GM23338 (cell line): Measurements from ENCODE around the gene SPDYE1. TPM values are rescaled to one million over a fixed set of nuclear protein-coding genes. Genes with fewer than 3 reads are reported as not detected.

Experiments
- ATAC-seq: fragments of 200-7000 bp; cut with Tn5 transposase; 3 replicates; pipeline ENCODE4 v1.9.1; 2020
- DNase-seq: peaks from one replicate; pipeline ENCODE4 v3.0.0-alpha.2; 2015; ENCODE audit warnings: low spot score
- H2AFZ ChIP-seq: fragments of 200-600 bp; sonication (generic); 2 replicates; pipeline ENCODE4 v1.8.0; 2016; ENCODE audit warnings: antibody characterized with exemption, mild to moderate bottlenecking, moderate library complexity
- H3F3A ChIP-seq: fragments of 200-600 bp; sonication (generic); replicated peaks from 2 replicates; pipeline ENCODE4 v1.8.0; 2017; ENCODE audit warnings: antibody characterized with exemption, mixed run types, low read depth
- H3K27ac ChIP-seq: fragments of 200-600 bp; sonication (generic); 2 replicates; pipeline ENCODE4 v1.6.1; 2016; ENCODE audit warnings: low read depth
- H3K27me3 ChIP-seq: fragments of 200-600 bp; sonication (generic); 2 replicates; pipeline ENCODE4 v1.8.0; 2016; ENCODE audit warnings: mild to moderate bottlenecking, mixed run types, moderate library complexity; ENCODE audit not compliant: insufficient read depth
- H3K36me3 ChIP-seq: fragments of 200-600 bp; sonication (generic); 2 replicates; pipeline ENCODE4 v1.8.0; 2016; ENCODE audit warnings: mild to moderate bottlenecking; ENCODE audit not compliant: insufficient read depth
- H3K4me1 ChIP-seq: fragments of 200-600 bp; sonication (generic); 2 replicates; pipeline ENCODE4 v1.8.0; 2016; ENCODE audit warnings: mild to moderate bottlenecking, moderate library complexity; ENCODE audit not compliant: insufficient read depth
- H3K4me2 ChIP-seq: fragments of 200-600 bp; sonication (generic); 2 replicates; pipeline ENCODE4 v1.7.1; 2017; ENCODE audit warnings: mixed run types
- H3K4me3 ChIP-seq: fragments of 200-600 bp; sonication (generic); 2 replicates; pipeline ENCODE4 v1.6.1; 2016; ENCODE audit warnings: mixed run types
- H3K79me2 ChIP-seq: fragments of 200-600 bp; sonication (generic); replicated peaks from 2 replicates; pipeline ENCODE4 v1.8.0; 2017; ENCODE audit warnings: mild to moderate bottlenecking; ENCODE audit not compliant: insufficient read depth
- H3K9me2 ChIP-seq: fragments of 200-600 bp; sonication (generic); 2 replicates; pipeline ENCODE4 v1.8.0; 2017; ENCODE audit not compliant: insufficient read depth
- H4K20me1 ChIP-seq: fragments of 200-600 bp; sonication (generic); replicated peaks from 2 replicates; pipeline ENCODE4 v1.8.0; 2017; ENCODE audit warnings: mild to moderate bottlenecking; ENCODE audit not compliant: insufficient read depth
- H3K27ac Mint-ChIP-seq: 2 replicates; pipeline ENCODE4 v1.8.0; 2020; ENCODE audit warnings: inconsistent platforms, mild to moderate bottlenecking, moderate library complexity, mixed read lengths
- H3K27me3 Mint-ChIP-seq: 3 replicates; pipeline ENCODE4 v1.8.0; 2022; ENCODE audit warnings: low read depth, mild to moderate bottlenecking, moderate library complexity, mixed read lengths, inconsistent platforms; ENCODE audit not compliant: insufficient read depth, poor library complexity
- H3K36me3 Mint-ChIP-seq: 3 replicates; pipeline ENCODE4 v1.8.0; 2021; ENCODE audit warnings: low read depth, mild to moderate bottlenecking, inconsistent platforms, moderate library complexity, mixed read lengths
- H3K4me1 Mint-ChIP-seq: 3 replicates; pipeline ENCODE4 v1.8.0; 2020; ENCODE audit warnings: mild to moderate bottlenecking, inconsistent platforms, mixed read lengths
- H3K4me3 Mint-ChIP-seq: 3 replicates; pipeline ENCODE4 v1.8.0; 2021; ENCODE audit warnings: moderate library complexity, mild to moderate bottlenecking, inconsistent platforms, mixed read lengths
- H3K9me3 Mint-ChIP-seq: 3 replicates; pipeline ENCODE4 v1.8.0; 2020; ENCODE audit warnings: moderate library complexity, mild to moderate bottlenecking, inconsistent platforms, mixed read lengths
- CREB1 ChIP-seq: fragments of 250-450 bp; sonication (Bioruptor Pico); IDR thresholded peaks from 2 replicates; pipeline ENCODE4 v1.5.0; 2020; ENCODE audit warnings: low read depth, mild to moderate bottlenecking, moderate library complexity
- CTCF ChIP-seq, 2 experiments: fragments of 200-600 bp in 1 of 2; sonication (generic) in 1 of 2; conservative IDR thresholded peaks; 2 replicates each; pipeline versions ENCODE4 v1.5.1 to v1.6.1; 2016 to 2017; ENCODE audit warnings: antibody characterized with exemption in 2 of 2, low read depth in 2 of 2, mild to moderate bottlenecking in 2 of 2, moderate library complexity in 1 of 2
- ETS1 ChIP-seq: IDR thresholded peaks from 2 replicates; pipeline ENCODE4 v1.6.1; 2016; ENCODE audit warnings: antibody characterized with exemption
- EZH2 ChIP-seq: fragments of 200-600 bp; sonication (generic); IDR thresholded peaks from one replicate; pipeline ENCODE4 v1.8.0; 2017; ENCODE audit warnings: antibody characterized with exemption, mild to moderate bottlenecking, low read depth; ENCODE audit not compliant: unreplicated experiment
- EZH2phosphoT487 ChIP-seq: fragments of 200-600 bp; sonication (generic); IDR thresholded peaks from one replicate; pipeline ENCODE4 v1.8.1; 2018; ENCODE audit warnings: antibody characterized with exemption; ENCODE audit not compliant: unreplicated experiment
- JUNB ChIP-seq: IDR thresholded peaks from one replicate; pipeline ENCODE4 v1.6.1; 2016; ENCODE audit warnings: antibody characterized with exemption; ENCODE audit not compliant: unreplicated experiment
- NANOG ChIP-seq: IDR thresholded peaks from 2 replicates; pipeline ENCODE4 v1.6.1; 2016; ENCODE audit warnings: antibody characterized with exemption, borderline replicate concordance
- POLR2AphosphoS5 ChIP-seq: IDR thresholded peaks from 2 replicates; pipeline ENCODE4 v1.6.1; 2016; ENCODE audit warnings: antibody characterized with exemption, low read depth
- REST ChIP-seq: IDR thresholded peaks from one replicate; pipeline ENCODE4 v1.6.1; 2018; ENCODE audit warnings: antibody characterized with exemption; ENCODE audit not compliant: unreplicated experiment
- STAT1 ChIP-seq: IDR thresholded peaks from one replicate; pipeline ENCODE4 v1.6.1; 2016; ENCODE audit warnings: antibody characterized with exemption; ENCODE audit not compliant: unreplicated experiment
- ZNF114 ChIP-seq: fragments of 250-450 bp; sonication (Bioruptor Pico); IDR thresholded peaks from 2 replicates; pipeline ENCODE4 v1.5.0; 2020; ENCODE audit warnings: mild to moderate bottlenecking, moderate library complexity
- ZNF331 ChIP-seq: fragments of 250-450 bp; sonication (Bioruptor Pico); IDR thresholded peaks from 2 replicates; pipeline ENCODE4 v1.5.0; 2020; ENCODE audit warnings: low read depth, mild to moderate bottlenecking, moderate library complexity
- polyA plus RNA-seq: library from polyadenylated mRNA; unstranded; fragments of >200 nt; fragmentation: Nextera tagmentation; extraction: Ambion mirVana; gene quantifications from 2 replicates; pipeline ENCODE4 v1.2.1, GENCODE V29; 2016
- total RNA-seq: library from RNA; depleted of rRNA; stranded (reverse); fragments of >200 nt; shearing (Covaris generic); gene quantifications from 2 replicates; pipeline ENCODE4 v1.2.3, GENCODE V29; 2014

The SPDYE1 gene
- total and polyA plus RNA-seq, 2 experiments from 2014 or later, result 1.6 TPM; not detected in 1

- H4K20me1 ChIP-seq, result peaks cover 12% of the 10 kb centered on the region
- no peaks in the 10 kb centered on the region for H3K79me2 ChIP-seq
- Mint-ChIP-seq H3K9me3 (no peaks in the 10 kb centered on the region), H3K4me3 (no peak overlapping the region), H3K27ac (no peak overlapping the region), H3K27me3 (peaks cover 4% of the 10 kb centered on the region), H3K36me3 (peaks cover 55% of the 10 kb centered on the region), H3K4me1 (peaks cover 3% of the 10 kb centered on the region; the same call in 2 of the 3 replicates)
- no peak for DNase-seq
- H3K4me2 ChIP-seq, result no peak overlapping the region
- no peak overlapping the region for H3K27ac ChIP-seq
- TF ChIP-seq POLR2AphosphoS5 (no peak), EZH2phosphoT487 (no peak), ETS1 (no peak), NANOG (no peak), ZNF114 (CRISPR knock-in tag) (no peak)
- no peaks in the 10 kb centered on the region for H3K9me2 ChIP-seq
- H3K36me3 ChIP-seq, result no peaks in the 10 kb centered on the region; the same call in 1 of the 2 replicates
- no peak overlapping the region for H2AFZ ChIP-seq
- H3F3A ChIP-seq, result peaks cover 5% of the 10 kb centered on the region; the same call in 1 of the 2 replicates
- ATAC-seq, result no peak
- H3K4me3 ChIP-seq, result no peak overlapping the region
- H3K4me1 ChIP-seq, result peaks cover 7% of the 10 kb centered on the region
- no peaks in the 10 kb centered on the region for H3K27me3 ChIP-seq
These were observed 61.1 kb downstream of the SPDYE1 start for GRCh38 chr7:44058759-44059218.

GRCh38 chr7:44059219-44060090, 61.8 kb downstream of the SPDYE1 start:
- DNase-seq, result no peak
- no peak for TF ChIP-seq ETS1
- TF ChIP-seq STAT1, result no peak
- TF ChIP-seq JUNB, result no peak
- no peak for TF ChIP-seq CTCF (conservative IDR thresholded peaks at IDR 0.05; ENCODE audit: low read depth in 2 of 2)
- no peak for TF ChIP-seq ZNF331 (CRISPR knock-in tag)
- no peak for TF ChIP-seq ZNF114 (CRISPR knock-in tag)
- no peak for TF ChIP-seq CREB1 (CRISPR knock-in tag)
- no peak for TF ChIP-seq POLR2AphosphoS5
- no peak for TF ChIP-seq EZH2
- no peak for TF ChIP-seq EZH2phosphoT487
- TF ChIP-seq NANOG, result no peak
- no peak for TF ChIP-seq REST

More at GRCh38 chr7:44059219-44060090, 61.8 kb downstream of the SPDYE1 start:
- Histone ChIP-seq H3K79me2 (no peaks in the 10 kb centered on the region), H4K20me1 (peaks cover 12% of the 10 kb centered on the region), H3F3A (peaks cover 5% of the 10 kb centered on the region; the same call in 1 of the 2 replicates), H3K36me3 (no peaks in the 10 kb centered on the region; the same call in 1 of the 2 replicates), H3K9me2 (no peaks in the 10 kb centered on the region), H2AFZ (no peak overlapping the region), H3K4me1 (peaks cover 13% of the 10 kb centered on the region), H3K27ac (no peak overlapping the region), H3K27me3 (no peaks in the 10 kb centered on the region), H3K4me2 (no peak overlapping the region), H3K4me3 (no peak overlapping the region)
- peaks cover 10% of the 10 kb centered on the region for H3K4me1 Mint-ChIP-seq
- H3K27me3 Mint-ChIP-seq, result peaks cover 7% of the 10 kb centered on the region
- H3K4me3 Mint-ChIP-seq, result no peak overlapping the region; the same call in 2 of the 3 replicates
- H3K27ac Mint-ChIP-seq, result no peak overlapping the region
- peaks cover 52% of the 10 kb centered on the region for H3K36me3 Mint-ChIP-seq
- H3K9me3 Mint-ChIP-seq, result no peaks in the 10 kb centered on the region
- ATAC-seq, result no peak
